T-helper 17 cell (primary cell): ENCODE measurements around the gene TMEM244. TPM values are rescaled to one million over a fixed set of nuclear protein-coding genes. Genes with fewer than 3 reads are reported as not detected.
A peak's percentile ranks its signal among the peaks of the same experiment; 100 is the strongest.
"Not testable (repeated sequence)": the region's sequence is repeated elsewhere in the genome, so short reads cannot be mapped to it uniquely, and the experiment has no call there.

ENCODE experiments used
- ATAC-seq: fragments of 150-1000 bp; cut with Tn5 transposase; 2 replicates; pipeline ENCODE4 v1.10.0; 2021; ENCODE audit warnings: mild to moderate bottlenecking, moderate library complexity
- DNase-seq, 3 donors: peaks; one replicate each; pipeline versions ENCODE4 v3.0.0 to v3.0.0-alpha.2; 2020 to 2021
- H3K9me3 ChIP-seq: one replicate; pipeline ENCODE4 v1.7.0; 2013; ENCODE audit warnings: low read length, mild to moderate bottlenecking; ENCODE audit not compliant: control insufficient read depth, poor library complexity, severe bottlenecking
- H3K27ac Mint-ChIP-seq: one replicate; pipeline ENCODE4 v1.8.0; 2022; ENCODE audit warnings: mild to moderate bottlenecking, moderate library complexity, mixed read lengths
- H3K27me3 Mint-ChIP-seq: one replicate; pipeline ENCODE4 v1.8.0; 2022; ENCODE audit warnings: mixed read lengths
- H3K36me3 Mint-ChIP-seq: one replicate; pipeline ENCODE4 v1.8.0; 2022; ENCODE audit warnings: low read depth, mixed read lengths
- H3K4me1 Mint-ChIP-seq: one replicate; pipeline ENCODE4 v1.8.0; 2022; ENCODE audit warnings: mild to moderate bottlenecking, mixed read lengths
- H3K4me3 Mint-ChIP-seq: one replicate; pipeline ENCODE4 v1.8.0; 2022; ENCODE audit warnings: mild to moderate bottlenecking, moderate library complexity, mixed read lengths
- total RNA-seq, 4 donors: library from RNA in 2 of 4; stranded (reverse) in 2 of 4; gene quantifications; one replicate each; pipeline ENCODE4 v1.2.3 and lab custom pipeline; 2022 to 2026

The TMEM244 gene
- total RNA-seq, 2 donors from 2014 or later, result 1.2 TPM; not detected in 1

DNA sequence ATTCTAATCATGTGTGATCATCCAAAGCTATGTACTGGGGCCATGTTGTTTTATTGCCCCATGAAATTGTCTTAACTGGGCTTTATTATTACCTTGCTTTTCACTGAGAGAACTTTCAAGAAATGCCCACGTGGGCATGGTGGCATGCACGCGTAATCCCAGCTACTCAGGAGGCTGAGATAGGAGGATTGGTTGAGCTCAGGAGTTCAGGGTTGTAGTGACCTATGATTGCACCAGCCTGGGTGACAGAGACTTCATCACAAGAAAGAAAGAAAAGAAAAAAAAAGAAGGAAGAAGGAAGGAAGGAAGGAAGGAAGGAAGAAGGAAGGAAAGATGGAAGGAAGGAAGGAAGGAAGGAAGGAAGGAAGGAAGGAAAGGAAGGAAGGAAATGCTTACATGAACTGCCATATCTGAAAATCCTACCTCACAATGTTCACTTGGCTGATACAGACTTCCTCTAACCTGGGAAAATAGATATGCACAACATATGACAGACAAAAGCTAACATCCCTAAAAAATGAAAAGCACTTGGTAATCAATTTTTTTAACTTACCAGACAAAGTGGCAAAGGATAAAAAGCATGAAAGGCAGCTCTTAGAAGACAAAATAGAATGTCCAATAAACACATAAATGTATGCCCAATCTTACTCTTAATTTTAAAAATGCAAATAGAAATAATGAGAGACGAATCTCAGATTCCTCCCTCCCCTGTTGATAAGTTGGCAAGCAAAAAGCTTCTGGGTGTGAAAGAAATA, 25.5 kb upstream of the TMEM244 start:
- Mint-ChIP-seq H3K27ac (no peak overlapping the region), H3K4me3 (no peak overlapping the region), H3K27me3 (no peaks in the 10 kb centered on the region), H3K36me3 (peaks cover 2% of the 10 kb centered on the region), H3K4me1 (peaks cover 7% of the 10 kb centered on the region)
- ATAC-seq (no peak), DNase-seq (no peak)
- H3K9me3 ChIP-seq, result no peaks in the 10 kb centered on the region

DNA sequence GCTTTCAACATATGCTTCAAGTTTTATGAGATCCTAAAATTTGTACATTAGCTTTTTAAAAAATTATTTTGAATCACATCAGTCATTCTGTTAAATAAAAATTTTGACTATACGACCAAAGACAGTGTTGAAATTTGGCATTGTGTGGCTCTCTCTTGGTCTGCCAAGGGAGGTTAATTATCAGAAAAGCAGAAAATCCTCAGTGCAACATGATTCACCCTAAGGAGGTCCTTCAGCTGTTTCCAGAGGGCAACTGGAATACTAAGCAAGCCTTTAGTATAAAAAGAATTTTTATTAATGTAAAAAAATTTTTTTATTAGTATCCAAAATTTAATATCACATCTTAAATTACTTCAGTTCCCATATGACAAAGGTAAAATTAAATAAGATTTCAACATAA, 23.1 kb upstream of the TMEM244 start:
- Mint-ChIP-seq H3K36me3 (peaks cover 2% of the 10 kb centered on the region), H3K27me3 (no peaks in the 10 kb centered on the region), H3K4me1 (peaks cover 2% of the 10 kb centered on the region), H3K27ac (no peak overlapping the region), H3K4me3 (no peak overlapping the region)
- ATAC-seq, result no peak
- DNase-seq, result no peak
- H3K9me3 ChIP-seq, result no peaks in the 10 kb centered on the region

DNA sequence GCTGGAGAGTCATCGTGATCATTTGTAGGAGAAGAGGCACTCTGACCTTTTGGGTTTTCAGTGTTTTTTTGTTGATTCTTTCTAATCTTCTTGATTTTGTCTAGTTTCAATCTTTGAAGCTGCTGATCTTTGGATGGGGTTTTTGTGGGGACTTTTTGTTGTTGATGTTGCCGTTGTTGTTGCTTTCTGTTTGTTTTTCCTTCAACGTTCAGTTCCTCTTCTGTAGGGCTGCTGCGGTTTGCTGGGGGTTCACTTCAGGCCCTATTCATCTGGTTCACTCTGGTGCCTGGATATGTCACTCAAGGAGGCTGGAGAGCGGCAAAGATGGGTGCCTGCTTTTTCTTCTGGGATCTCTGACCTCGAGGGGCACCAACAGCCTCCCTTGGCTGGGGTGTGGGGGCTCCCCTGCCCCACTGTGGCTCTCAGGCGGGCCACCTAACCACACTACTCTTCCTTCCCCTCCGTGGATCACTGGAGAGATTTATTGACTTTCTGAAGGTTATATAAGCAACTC, 21.5 kb upstream of the TMEM244 start:
- H3K9me3 ChIP-seq, result no peaks in the 10 kb centered on the region
- DNase-seq (no peak), ATAC-seq (peak; percentile 58)
- Mint-ChIP-seq H3K4me3 (peak overlapping the region; percentile 10), H3K4me1 (peaks cover 2% of the 10 kb centered on the region), H3K27me3 (no peaks in the 10 kb centered on the region), H3K27ac (peak overlapping the region; percentile 61), H3K36me3 (no peaks in the 10 kb centered on the region)

DNA sequence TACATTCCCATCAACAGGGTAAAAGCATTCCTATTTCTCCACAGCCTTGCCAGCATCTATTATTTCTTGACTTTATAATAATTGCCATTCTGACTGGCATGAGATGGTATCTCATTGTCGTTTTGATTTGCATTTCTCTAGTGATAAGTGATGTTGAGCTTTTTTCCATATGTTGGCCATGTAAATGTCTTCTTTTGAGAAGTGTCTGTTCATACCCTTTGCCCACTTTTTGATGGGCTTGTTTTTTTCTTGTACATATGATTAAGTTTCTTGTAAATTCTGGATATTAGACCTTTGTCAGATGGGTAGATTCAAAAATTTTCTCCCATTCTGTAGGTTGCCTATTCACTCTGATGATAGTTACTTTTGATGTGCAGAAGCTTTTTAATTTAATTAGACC, 16.8 kb upstream of the TMEM244 start:
- H3K27me3 Mint-ChIP-seq, H3K9me3 ChIP-seq, H3K4me3 Mint-ChIP-seq, DNase-seq, H3K4me1 Mint-ChIP-seq, ATAC-seq, H3K36me3 Mint-ChIP-seq, H3K27ac Mint-ChIP-seq: not testable (repeated sequence)

DNA sequence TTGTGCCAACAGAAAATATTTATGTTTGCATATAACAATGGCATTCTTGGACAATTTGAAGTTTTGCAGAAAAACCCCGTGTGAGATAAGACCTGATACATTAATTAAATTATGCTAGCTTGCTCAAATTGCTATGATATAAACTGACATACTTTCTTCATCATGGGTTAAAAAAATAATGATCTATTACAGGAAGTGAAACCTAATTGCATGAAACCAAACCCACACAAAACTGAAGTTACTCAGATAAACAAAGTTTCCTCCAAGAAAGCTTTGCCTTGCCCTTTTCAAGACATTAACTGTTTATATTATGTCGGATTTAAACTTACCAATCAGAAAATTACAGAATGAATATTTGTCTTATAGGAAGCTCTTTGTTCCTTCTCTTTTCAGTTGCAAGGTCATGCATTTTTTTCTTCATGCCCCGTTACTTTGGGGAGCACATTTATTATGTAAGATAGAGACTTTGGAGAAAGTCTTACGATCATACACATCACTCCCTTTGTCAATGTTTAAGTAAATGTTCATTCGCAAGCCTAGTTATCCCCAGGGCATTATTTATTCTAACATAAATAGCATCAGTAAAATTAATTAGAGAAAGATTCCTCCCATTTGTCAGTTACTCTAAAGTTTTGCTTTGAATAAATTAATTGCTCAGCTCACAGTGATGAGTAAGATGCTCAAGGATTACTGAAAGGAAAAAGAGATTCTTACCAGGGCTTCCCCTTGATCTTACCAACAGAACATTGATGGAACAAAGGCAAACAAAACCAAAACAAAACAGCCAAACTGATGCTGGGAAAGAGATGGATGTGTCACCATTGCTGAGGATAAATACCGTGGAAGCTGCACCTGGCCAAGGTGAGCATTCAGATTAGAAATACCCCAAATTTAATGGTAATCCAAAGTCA, 14.8 kb upstream of the TMEM244 start:
- DNase-seq, result no peak
- peaks cover 8% of the 10 kb centered on the region for H3K4me1 Mint-ChIP-seq
- no peaks in the 10 kb centered on the region for H3K36me3 Mint-ChIP-seq
- H3K4me3 Mint-ChIP-seq, result peak overlapping the region; percentile 49
- H3K9me3 ChIP-seq, result no peaks in the 10 kb centered on the region
- ATAC-seq, result peak; percentile 55
- peak overlapping the region; percentile 81 for H3K27ac Mint-ChIP-seq
- no peaks in the 10 kb centered on the region for H3K27me3 Mint-ChIP-seq

DNA sequence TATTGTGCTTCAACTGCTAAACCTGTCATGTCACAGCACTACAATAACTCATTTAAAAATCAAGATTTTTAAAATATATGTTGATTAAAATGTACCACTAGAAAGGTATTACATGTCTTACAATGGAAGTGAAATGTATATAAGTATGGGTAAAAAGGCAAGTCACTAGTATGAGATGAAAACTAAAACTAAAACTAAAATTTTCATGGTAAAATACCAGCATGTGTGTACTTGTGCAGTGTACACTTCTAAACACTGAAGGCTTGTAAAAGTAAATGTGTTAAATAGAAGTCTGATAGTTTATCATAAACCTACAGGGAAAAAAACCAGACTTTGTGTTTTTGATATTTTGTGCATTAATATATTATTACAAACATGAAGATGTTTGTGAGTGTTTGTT, 13.7 kb upstream of the TMEM244 start:
- no peaks in the 10 kb centered on the region for H3K9me3 ChIP-seq
- Mint-ChIP-seq H3K27ac (no peak overlapping the region), H3K4me3 (no peak overlapping the region), H3K27me3 (no peaks in the 10 kb centered on the region), H3K4me1 (peaks cover 8% of the 10 kb centered on the region), H3K36me3 (no peaks in the 10 kb centered on the region)
- DNase-seq (no peak), ATAC-seq (no peak)

DNA sequence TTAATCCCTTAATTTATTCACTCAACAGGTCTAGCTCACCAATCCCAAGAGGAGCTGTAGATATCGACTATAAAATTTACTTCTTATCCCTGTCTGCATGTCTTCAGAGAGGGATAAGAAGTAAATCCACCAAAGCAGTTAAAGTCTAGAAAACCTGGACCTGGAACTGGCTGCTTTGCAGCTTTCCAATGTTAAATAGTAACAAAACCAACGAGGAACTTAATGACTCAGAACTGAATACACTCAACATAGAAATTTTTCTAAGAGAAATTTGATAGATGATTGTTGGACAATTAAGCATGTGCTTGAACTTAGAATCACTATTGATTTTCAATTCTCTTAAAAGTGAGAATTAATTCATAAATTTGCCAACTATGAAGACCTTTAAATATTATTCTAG, 11.5 kb upstream of the TMEM244 start:
- no peaks in the 10 kb centered on the region for H3K27me3 Mint-ChIP-seq
- no peaks in the 10 kb centered on the region for H3K36me3 Mint-ChIP-seq
- DNase-seq (no peak), ATAC-seq (no peak)
- H3K9me3 ChIP-seq, result no peaks in the 10 kb centered on the region
- peaks cover 8% of the 10 kb centered on the region for H3K4me1 Mint-ChIP-seq
- H3K4me3 Mint-ChIP-seq, result no peak overlapping the region
- H3K27ac Mint-ChIP-seq, result no peak overlapping the region

DNA sequence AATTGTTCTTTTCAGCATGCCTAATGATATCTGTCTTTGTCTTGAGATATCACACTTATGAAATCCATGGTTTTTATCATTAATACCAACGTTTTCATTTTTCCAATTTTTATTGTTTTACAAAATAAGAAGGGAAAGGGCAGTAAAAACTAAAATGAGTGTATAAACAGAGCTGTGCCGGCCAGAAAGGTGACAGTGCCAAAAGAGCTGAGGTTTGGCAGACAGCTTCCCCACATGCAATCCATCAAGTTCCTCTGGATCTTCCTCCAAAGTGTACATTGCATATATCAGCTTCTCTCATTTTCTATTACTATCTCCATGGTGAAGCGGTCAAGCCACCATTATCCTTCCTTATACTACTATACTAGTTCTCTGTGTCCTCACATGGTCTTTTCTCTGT, 10.1 kb upstream of the TMEM244 start:
- H3K36me3 Mint-ChIP-seq, result no peaks in the 10 kb centered on the region
- no peak overlapping the region for H3K4me3 Mint-ChIP-seq
- ATAC-seq, result no peak
- H3K4me1 Mint-ChIP-seq, result peaks cover 7% of the 10 kb centered on the region
- no peaks in the 10 kb centered on the region for H3K27me3 Mint-ChIP-seq
- no peak overlapping the region for H3K27ac Mint-ChIP-seq
- no peaks in the 10 kb centered on the region for H3K9me3 ChIP-seq
- no peak for DNase-seq

DNA sequence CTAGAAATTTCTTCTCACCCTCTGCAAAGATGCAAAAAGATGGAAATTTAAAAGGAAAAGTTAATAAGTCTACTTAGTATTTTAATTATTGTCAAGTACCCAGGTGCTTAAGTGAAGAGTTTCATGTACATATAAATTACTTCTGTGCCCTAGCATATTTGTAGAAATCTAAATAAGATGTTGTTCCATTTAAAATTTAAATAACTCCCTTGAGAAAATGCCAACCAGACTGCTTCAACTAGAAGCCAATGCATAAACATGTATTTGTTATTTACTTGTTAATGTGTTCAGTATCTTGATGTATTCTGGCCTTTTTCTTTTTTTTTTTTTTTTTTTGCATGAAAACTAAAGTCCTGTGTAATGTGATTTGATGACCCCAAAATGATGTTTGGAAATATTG, 6.3 kb upstream of the TMEM244 start:
- DNase-seq (no peak), ATAC-seq (no peak)
- H3K4me1 Mint-ChIP-seq, result peaks cover 3% of the 10 kb centered on the region
- H3K4me3 Mint-ChIP-seq, result no peak overlapping the region
- no peaks in the 10 kb centered on the region for H3K9me3 ChIP-seq
- H3K27me3 Mint-ChIP-seq, result peaks cover under 1% of the 10 kb centered on the region
- H3K27ac Mint-ChIP-seq, result no peak overlapping the region
- H3K36me3 Mint-ChIP-seq, result no peaks in the 10 kb centered on the region

DNA sequence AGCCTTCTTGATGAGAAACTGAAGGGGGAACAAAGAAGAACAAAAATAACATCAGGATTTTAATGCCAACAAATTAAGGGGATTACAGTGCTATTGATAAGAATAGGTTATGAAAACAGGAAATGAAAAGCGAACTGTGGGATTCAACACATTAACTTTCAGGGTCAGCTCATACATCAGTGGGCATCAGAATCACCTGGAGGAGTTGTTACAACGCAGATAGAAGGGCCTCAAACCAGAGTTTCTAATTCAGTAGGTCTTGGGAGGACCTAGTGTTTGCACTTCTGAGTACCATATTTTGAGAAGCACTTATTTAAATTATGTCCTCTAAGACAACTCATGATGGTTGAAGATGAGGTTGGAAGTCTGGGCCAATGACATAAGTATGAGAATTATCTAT, 5.6 kb upstream of the TMEM244 start:
- DNase-seq (no peak), ATAC-seq (no peak)
- Mint-ChIP-seq H3K27ac (no peak overlapping the region), H3K4me1 (peaks cover 6% of the 10 kb centered on the region), H3K4me3 (no peak overlapping the region), H3K27me3 (peaks cover 4% of the 10 kb centered on the region), H3K36me3 (no peaks in the 10 kb centered on the region)
- no peaks in the 10 kb centered on the region for H3K9me3 ChIP-seq

DNA sequence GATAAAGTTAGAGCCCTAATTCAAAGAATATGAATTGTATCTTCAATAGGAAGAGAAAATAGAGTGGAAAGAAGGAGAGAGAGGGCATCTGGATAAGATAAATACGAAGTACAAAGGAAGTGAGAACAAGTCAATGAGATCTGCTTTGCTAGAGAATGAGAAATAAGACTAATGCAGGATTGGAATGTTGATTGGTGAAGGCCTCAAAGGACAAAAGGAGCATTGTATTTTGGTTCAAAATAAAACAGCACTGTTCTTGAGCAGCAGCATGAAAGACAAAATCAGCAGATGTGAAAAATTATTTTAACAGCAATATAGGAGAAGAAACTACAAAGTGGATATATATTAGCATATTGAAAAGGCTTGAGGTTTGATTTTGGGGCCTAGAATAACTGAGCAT, 5.1 kb upstream of the TMEM244 start:
- Mint-ChIP-seq H3K36me3 (no peaks in the 10 kb centered on the region), H3K4me3 (no peak overlapping the region), H3K4me1 (peaks cover 7% of the 10 kb centered on the region), H3K27ac (no peak overlapping the region), H3K27me3 (peaks cover 4% of the 10 kb centered on the region)
- H3K9me3 ChIP-seq, result no peaks in the 10 kb centered on the region
- DNase-seq (no peak), ATAC-seq (no peak)

DNA sequence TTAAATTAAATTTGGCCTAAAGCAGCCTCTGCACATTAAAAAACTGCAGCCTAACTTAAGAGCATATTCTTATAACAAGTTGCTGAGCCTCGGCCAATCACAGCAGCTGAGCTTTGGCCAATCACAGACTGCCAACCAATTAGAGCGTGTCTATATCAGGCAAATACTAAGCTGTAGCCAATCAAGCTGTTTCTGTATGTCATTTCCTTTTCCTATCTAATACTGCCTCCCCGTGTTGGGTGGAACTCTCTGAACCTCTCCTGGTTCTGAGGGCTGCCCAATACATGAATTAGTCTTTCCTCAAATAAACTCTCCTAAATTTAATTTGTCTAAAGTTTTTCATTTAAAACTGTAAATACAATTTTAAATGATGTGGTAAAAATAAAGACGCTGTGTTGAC, 3.9 kb upstream of the TMEM244 start:
- Mint-ChIP-seq H3K4me1 (peaks cover 10% of the 10 kb centered on the region), H3K36me3 (no peaks in the 10 kb centered on the region), H3K4me3 (no peak overlapping the region), H3K27ac (no peak overlapping the region), H3K27me3 (peaks cover 4% of the 10 kb centered on the region)
- no peaks in the 10 kb centered on the region for H3K9me3 ChIP-seq
- DNase-seq, result no peak
- ATAC-seq, result no peak

DNA sequence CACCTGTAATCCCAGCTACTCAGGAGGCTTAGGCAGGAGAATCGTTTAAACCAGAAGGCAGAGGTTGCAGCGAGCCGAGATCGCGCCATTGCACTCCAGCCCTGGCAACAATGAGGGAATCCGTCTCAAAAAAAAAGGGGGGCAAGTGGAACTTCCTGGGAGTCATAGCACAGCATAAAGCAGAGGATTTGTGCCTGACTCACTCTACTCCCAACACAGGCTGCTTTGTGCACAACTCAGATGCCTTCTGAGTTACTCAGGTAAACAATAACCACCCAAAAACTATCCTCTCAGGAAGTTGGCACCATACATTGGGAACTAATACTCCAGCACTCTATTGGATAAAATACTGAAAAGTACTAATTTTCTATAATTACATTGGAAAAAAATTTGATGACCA, 2.5 kb upstream of the TMEM244 start:
- no peaks in the 10 kb centered on the region for H3K9me3 ChIP-seq
- peaks cover 4% of the 10 kb centered on the region for H3K27me3 Mint-ChIP-seq
- H3K36me3 Mint-ChIP-seq, result no peaks in the 10 kb centered on the region
- H3K4me3 Mint-ChIP-seq, result no peak overlapping the region
- no peak for DNase-seq
- no peak for ATAC-seq
- peaks cover 12% of the 10 kb centered on the region for H3K4me1 Mint-ChIP-seq
- peak overlapping the region; percentile 74 for H3K27ac Mint-ChIP-seq
